Glutamatergic neuron (in vitro differentiated cells): ENCODE data around the gene EVI2A. TPM values are rescaled to one million over a fixed set of nuclear protein-coding genes. Genes with fewer than 3 reads are reported as not detected.

Experiments
- DNase-seq: peaks from one replicate; pipeline ENCODE4 v3.0.0; 2022
- H3K27ac Mint-ChIP-seq: one replicate; pipeline ENCODE4 v1.8.0; 2020; ENCODE audit warnings: mild to moderate bottlenecking, mixed read lengths, inconsistent platforms; ENCODE audit not compliant: unreplicated experiment
- H3K27me3 Mint-ChIP-seq: one replicate; pipeline ENCODE4 v1.8.0; 2020; ENCODE audit warnings: mild to moderate bottlenecking, moderate library complexity, mixed read lengths, inconsistent platforms; ENCODE audit not compliant: unreplicated experiment
- H3K36me3 Mint-ChIP-seq: one replicate; pipeline ENCODE4 v1.8.0; 2020; ENCODE audit warnings: mild to moderate bottlenecking, mixed read lengths, inconsistent platforms; ENCODE audit not compliant: unreplicated experiment
- H3K4me1 Mint-ChIP-seq: one replicate; pipeline ENCODE4 v1.8.0; 2020; ENCODE audit warnings: mild to moderate bottlenecking, low read depth, mixed read lengths, inconsistent platforms; ENCODE audit not compliant: unreplicated experiment
- H3K4me3 Mint-ChIP-seq: one replicate; pipeline ENCODE4 v1.8.0; 2020; ENCODE audit warnings: mild to moderate bottlenecking, mixed read lengths, inconsistent platforms; ENCODE audit not compliant: unreplicated experiment
- H3K9me3 Mint-ChIP-seq: one replicate; pipeline ENCODE4 v1.8.0; 2020; ENCODE audit warnings: mild to moderate bottlenecking, moderate library complexity, mixed read lengths, inconsistent platforms; ENCODE audit not compliant: unreplicated experiment
- CTCF ChIP-seq: fragments of 200-600 bp; sonication (generic); IDR thresholded peaks from one replicate; pipeline ENCODE4 v1.5.0; 2021; ENCODE audit not compliant: partially characterized antibody, unreplicated experiment
- total RNA-seq: library from RNA; stranded (reverse); fragmentation: NEBNext Ultra II Directional; extraction: Animal tissue kit (Norgen Biotek cat#: 25700); gene quantifications from one replicate; pipeline ENCODE4 v1.2.1, GENCODE V29; 2021; ENCODE audit not compliant: unreplicated experiment

Gene EVI2A
- total RNA-seq, 1 donor from 2014 or later = not detected

- Mint-ChIP-seq H3K27me3 (peaks cover 1% of the 10 kb centered on the region), H3K9me3 (no peaks in the 10 kb centered on the region), H3K27ac (no peak overlapping the region), H3K4me1 (no peaks in the 10 kb centered on the region), H3K4me3 (no peak overlapping the region), H3K36me3 (peaks cover 5% of the 10 kb centered on the region)
- no peak for TF ChIP-seq CTCF
- no peak for DNase-seq
Measured at GRCh38 chr17:31329221-31329620, 7.8 kb upstream of the EVI2A start.

DNA sequence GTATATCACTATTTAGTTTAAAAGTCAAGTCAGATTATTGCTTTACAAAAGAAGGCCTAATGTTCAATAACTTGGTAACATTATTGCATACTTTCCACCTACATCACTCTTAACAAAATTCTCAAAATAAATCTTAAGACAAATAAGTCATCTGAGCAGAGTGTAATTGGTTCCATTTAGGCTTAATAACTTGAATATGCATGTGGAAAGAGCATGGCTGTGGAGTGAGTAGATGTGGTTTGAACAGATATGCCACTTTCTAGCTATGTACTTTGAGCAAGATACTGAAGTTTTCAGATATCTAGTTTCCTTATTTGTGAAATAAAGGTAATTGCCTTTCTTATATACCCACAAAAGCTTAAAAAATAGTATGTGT is 6.7 kb upstream of the EVI2A start:
- TF ChIP-seq CTCF = no peak
- Mint-ChIP-seq H3K27me3 (peaks cover 1% of the 10 kb centered on the region), H3K4me1 (no peaks in the 10 kb centered on the region), H3K36me3 (peaks cover 5% of the 10 kb centered on the region), H3K4me3 (no peak overlapping the region), H3K9me3 (no peaks in the 10 kb centered on the region), H3K27ac (no peak overlapping the region)
- DNase-seq = no peak

DNA sequence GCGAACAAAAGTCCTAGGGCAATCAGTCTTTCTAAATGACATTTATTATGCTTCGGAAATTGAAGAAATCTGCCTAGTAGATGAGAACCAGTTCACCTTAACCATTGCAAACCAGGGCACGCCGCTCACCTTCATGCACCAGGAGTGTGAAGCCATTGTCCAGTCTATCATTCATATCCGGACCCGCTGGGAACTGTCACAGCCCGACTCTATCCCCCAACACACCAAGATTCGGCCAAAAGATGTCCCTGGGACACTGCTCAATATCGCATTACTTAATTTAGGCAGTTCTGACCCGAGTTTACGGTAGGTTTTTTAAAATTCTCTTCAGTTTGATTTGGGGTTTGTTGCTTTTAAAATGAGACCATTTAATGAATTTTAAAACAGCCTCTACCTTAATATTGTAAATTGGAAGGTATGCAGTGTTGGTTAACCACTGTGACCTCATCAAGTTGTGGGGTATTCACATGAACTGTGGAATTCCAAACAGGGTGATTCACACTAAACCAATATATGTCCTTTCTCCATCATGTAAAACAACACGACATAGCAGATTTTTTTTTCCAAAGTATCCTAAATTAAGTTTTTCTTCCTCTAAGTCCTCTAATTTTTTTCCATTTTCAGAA is 6.2 kb upstream of the EVI2A start:
- Mint-ChIP-seq H3K27me3 (peaks cover 1% of the 10 kb centered on the region), H3K4me1 (no peaks in the 10 kb centered on the region), H3K27ac (no peak overlapping the region), H3K4me3 (no peak overlapping the region), H3K9me3 (no peaks in the 10 kb centered on the region), H3K36me3 (peaks cover 5% of the 10 kb centered on the region)
- TF ChIP-seq CTCF = no peak
- DNase-seq = no peak

DNA sequence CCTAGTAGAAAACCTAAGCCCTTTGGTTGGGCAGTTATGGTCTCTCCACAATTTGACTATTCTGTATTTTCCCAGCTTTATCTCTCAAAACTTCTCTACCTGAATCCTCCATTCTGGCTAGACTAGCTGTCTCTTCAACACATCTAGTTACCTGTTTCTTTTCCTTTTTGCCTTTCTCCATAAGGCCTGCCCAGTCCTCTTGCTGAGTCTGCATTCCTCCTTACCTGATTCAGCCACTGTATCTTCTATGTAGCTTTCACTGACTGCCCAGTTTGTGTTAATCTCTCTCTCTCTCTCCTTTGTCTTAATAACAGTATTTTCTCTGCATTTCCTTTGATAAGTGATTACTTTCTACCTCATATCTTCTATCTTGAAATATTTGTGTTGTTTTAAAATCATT is 2.1 kb upstream of the EVI2A start:
- peaks cover 2% of the 10 kb centered on the region for H3K4me1 Mint-ChIP-seq
- TF ChIP-seq CTCF = no peak
- no peak for DNase-seq
- no peaks in the 10 kb centered on the region for H3K27me3 Mint-ChIP-seq
- H3K4me3 Mint-ChIP-seq = no peak overlapping the region
- peaks cover 5% of the 10 kb centered on the region for H3K36me3 Mint-ChIP-seq
- H3K27ac Mint-ChIP-seq = no peak overlapping the region
- peaks cover 1% of the 10 kb centered on the region for H3K9me3 Mint-ChIP-seq

DNA sequence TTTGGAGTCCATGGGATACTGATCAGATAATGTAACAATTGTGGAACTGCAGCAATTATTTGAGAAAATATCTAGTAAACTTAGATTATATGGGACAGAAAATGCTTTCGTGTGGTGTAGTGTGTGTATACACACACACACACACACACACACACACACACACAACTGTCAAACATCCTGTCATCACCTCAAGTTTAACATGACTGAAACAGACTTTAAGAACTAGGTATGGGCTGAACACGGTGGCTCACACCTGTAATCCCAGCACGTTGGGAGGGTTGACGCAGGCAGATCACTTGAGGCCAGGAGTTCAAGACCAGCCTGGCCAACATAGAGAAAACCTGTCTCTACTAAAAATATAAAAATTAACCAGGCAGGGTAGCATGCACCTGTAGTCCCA is 544 bp upstream of the EVI2A start:
- no peaks in the 10 kb centered on the region for H3K27me3 Mint-ChIP-seq
- H3K36me3 Mint-ChIP-seq = no peaks in the 10 kb centered on the region
- H3K4me3 Mint-ChIP-seq = no peak overlapping the region
- H3K27ac Mint-ChIP-seq = no peak overlapping the region
- H3K4me1 Mint-ChIP-seq = peaks cover 6% of the 10 kb centered on the region
- DNase-seq = no peak
- no peak for TF ChIP-seq CTCF
- H3K9me3 Mint-ChIP-seq = peaks cover 1% of the 10 kb centered on the region
